OCI-LY7 (cell line): ENCODE data around the gene TNFAIP3.

Experiments
- EZH2phosphoT487 ChIP-seq: fragments of 200-600 bp; sonication (generic); IDR thresholded peaks from 2 replicates; pipeline ENCODE4 v1.6.1; 2018; ENCODE audit warnings: low read depth, borderline replicate concordance, mild to moderate bottlenecking, mixed run types, antibody characterized with exemption, low read length, moderate library complexity, mixed read lengths
- TF ChIP-seq, protein P1 (sequence below): fragments of 200-600 bp; sonication (generic); conservative IDR thresholded peaks from 2 replicates; pipeline ENCODE4 v1.5.1; 2014; ENCODE audit warnings: mild to moderate bottlenecking, antibody characterized with exemption, low read length, moderate library complexity, mixed read lengths

DNA sequence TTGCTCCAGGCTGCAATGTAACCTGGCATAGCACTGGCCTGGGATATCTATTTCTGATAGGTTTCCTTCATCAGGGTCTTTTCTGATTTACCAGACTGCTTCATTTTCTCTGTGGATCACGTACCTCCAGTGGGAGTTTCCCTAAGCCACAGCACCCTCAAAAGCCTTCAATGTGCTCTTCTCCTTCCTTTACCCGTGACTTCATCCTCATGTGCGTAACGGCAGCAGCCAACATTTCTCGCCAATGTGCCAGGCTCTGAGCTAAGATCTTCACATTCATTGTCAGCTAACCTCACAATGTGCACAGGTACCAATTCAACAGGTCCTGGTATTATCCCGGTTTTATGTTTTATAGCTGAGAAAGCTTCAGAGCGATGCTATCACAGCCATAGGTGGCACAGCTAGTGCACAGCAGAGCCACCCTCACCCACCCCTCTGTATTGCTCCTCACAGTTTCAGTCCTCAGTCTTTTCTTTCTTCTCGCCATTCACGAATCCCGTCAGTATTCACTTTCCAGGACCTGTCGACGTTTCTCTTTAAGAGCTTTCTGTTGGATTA, 58.2 kb downstream of the TNFAIP3 start:
- TF ChIP-seq, protein P1, sequence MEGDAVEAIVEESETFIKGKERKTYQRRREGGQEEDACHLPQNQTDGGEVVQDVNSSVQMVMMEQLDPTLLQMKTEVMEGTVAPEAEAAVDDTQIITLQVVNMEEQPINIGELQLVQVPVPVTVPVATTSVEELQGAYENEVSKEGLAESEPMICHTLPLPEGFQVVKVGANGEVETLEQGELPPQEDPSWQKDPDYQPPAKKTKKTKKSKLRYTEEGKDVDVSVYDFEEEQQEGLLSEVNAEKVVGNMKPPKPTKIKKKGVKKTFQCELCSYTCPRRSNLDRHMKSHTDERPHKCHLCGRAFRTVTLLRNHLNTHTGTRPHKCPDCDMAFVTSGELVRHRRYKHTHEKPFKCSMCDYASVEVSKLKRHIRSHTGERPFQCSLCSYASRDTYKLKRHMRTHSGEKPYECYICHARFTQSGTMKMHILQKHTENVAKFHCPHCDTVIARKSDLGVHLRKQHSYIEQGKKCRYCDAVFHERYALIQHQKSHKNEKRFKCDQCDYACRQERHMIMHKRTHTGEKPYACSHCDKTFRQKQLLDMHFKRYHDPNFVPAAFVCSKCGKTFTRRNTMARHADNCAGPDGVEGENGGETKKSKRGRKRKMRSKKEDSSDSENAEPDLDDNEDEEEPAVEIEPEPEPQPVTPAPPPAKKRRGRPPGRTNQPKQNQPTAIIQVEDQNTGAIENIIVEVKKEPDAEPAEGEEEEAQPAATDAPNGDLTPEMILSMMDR: no peak
- TF ChIP-seq EZH2phosphoT487: no peak
